ENCODE data around the gene PDSS2. TPM values are rescaled to one million over a fixed set of nuclear protein-coding genes. Genes with fewer than 3 reads are reported as not detected.

PDSS2 gene
- total RNA-seq, 4 donors from 2014 or later: 18.6 to 32.3 (median 25.6) TPM

DNA sequence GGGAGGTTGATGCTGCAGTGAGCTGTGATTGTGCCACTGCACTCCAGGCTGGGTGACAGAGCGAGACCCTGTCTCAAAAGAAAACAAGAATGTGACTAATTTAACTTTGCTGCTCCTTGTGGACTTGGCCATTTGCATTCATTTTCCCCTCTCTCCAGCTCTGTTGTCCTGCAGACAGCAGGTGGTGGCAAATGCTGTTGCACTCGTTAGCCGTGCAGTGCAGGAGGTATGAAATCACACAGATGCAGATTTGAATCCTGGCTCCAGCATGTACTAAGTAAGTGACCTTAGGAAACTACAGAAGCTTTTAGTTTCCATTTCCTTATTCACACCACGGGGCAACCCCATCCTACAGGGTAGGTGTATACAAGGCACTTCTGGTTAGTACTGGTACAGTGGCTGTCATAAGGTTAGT lies 334.4 kb downstream of the PDSS2 start:
- Histone ChIP-seq H3K9me3 (no peaks in the 10 kb centered on the region), H3K4me3 (replicated peaks in 1 of 3) (no peak overlapping the region), H3K27me3 (no peaks in the 10 kb centered on the region), H3K4me1 (no peaks in the 10 kb centered on the region), H3K36me3 (no peaks in the 10 kb centered on the region), H3K27ac (no peak overlapping the region)
- DNase-seq: no peak
- 56 to 57% methylated on average over 4 of the region's 4 CpGs for WGBS, 2 donors
- TF ChIP-seq POLR2A (IDR thresholded peaks at IDR 0.05) (no peak), CTCF (IDR thresholded peaks at IDR 0.05) (no peak)
- intact Hi-C loops (cut with DNase I): no loop called here

GRCh38 chr6:107123501-107123900 lies 335.9 kb downstream of the PDSS2 start:
- Histone ChIP-seq H3K27me3 (no peaks in the 10 kb centered on the region), H3K9me3 (no peaks in the 10 kb centered on the region), H3K4me1 (no peaks in the 10 kb centered on the region), H3K4me3 (replicated peaks in 1 of 3) (no peak overlapping the region), H3K27ac (no peak overlapping the region), H3K36me3 (no peaks in the 10 kb centered on the region)
- 96 to 98% methylated on average over 6 of the region's 6 CpGs for WGBS, 2 donors
- no peak for DNase-seq
- intact Hi-C loops (cut with DNase I): no loop called here
- TF ChIP-seq POLR2A (IDR thresholded peaks at IDR 0.05): no peak
- no peak for TF ChIP-seq CTCF (IDR thresholded peaks at IDR 0.05)

- intact Hi-C loops (cut with DNase I): no loop called here
- Histone ChIP-seq H3K27me3 (no peaks in the 10 kb centered on the region), H3K36me3 (no peaks in the 10 kb centered on the region), H3K9me3 (no peaks in the 10 kb centered on the region), H3K4me1 (no peaks in the 10 kb centered on the region), H3K27ac (no peak overlapping the region), H3K4me3 (replicated peaks in 1 of 3) (no peak overlapping the region)
- 85 to 98% methylated on average over 4 of the region's 4 CpGs for WGBS, 2 donors
- TF ChIP-seq POLR2A (IDR thresholded peaks at IDR 0.05) (no peak), CTCF (IDR thresholded peaks at IDR 0.05) (no peak)
- no peak for DNase-seq
These were observed 336.6 kb downstream of the PDSS2 start for GRCh38 chr6:107122748-107123147.

DNA sequence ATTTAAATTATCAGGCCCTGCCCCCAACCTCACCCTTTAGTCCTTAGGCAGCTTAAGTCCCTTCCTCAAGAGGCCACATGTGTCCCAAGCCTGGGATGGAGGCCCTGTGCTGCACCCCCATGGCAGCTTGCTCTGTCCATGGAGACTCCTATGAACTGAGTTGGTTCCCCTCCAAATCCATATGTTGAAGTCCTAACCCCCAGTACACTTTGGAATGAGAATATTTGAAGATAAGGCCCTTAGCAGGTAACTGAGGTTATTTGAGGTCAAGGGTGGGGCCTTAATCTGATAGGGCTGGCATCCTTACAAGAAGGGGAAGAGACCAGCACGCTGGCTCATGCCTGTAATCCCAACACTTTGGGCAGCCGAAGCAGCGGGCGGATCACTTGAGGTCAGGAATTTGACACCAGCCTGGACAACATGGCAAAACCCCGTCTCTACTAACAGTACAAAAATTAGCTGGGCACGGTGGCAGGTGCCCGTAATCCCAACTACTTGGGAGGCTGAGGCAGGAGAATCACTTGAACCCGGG lies 337.3 kb downstream of the PDSS2 start:
- Histone ChIP-seq H3K4me3 (replicated peaks in 1 of 3) (no peak overlapping the region), H3K4me1 (no peaks in the 10 kb centered on the region), H3K9me3 (no peaks in the 10 kb centered on the region), H3K36me3 (no peaks in the 10 kb centered on the region), H3K27me3 (no peaks in the 10 kb centered on the region), H3K27ac (no peak overlapping the region)
- TF ChIP-seq POLR2A (IDR thresholded peaks at IDR 0.05): no peak
- TF ChIP-seq CTCF (IDR thresholded peaks at IDR 0.05): no peak
- no peak for DNase-seq
- WGBS, 2 donors: 86 to 92% methylated on average over 8 of the region's 8 CpGs
- intact Hi-C loops (cut with DNase I): no loop called here

- Histone ChIP-seq H3K4me1 (no peaks in the 10 kb centered on the region), H3K9me3 (no peaks in the 10 kb centered on the region), H3K36me3 (no peaks in the 10 kb centered on the region), H3K27me3 (no peaks in the 10 kb centered on the region), H3K4me3 (replicated peaks in 1 of 3) (no peak overlapping the region), H3K27ac (no peak overlapping the region)
- TF ChIP-seq CTCF (IDR thresholded peaks at IDR 0.05): no peak
- TF ChIP-seq POLR2A (IDR thresholded peaks at IDR 0.05): no peak
- WGBS, 2 donors: 93 to 94% methylated on average over 6 of the region's 6 CpGs
- DNase-seq: no peak
- intact Hi-C loops (cut with DNase I): no loop called here
These were observed 338.1 kb downstream of the PDSS2 start for GRCh38 chr6:107121266-107121665.
